AG09319 (cell line): ENCODE results near the gene APLF.

Source experiments
- DNase-seq: peaks from one replicate; pipeline ENCODE4 v3.0.0-alpha.2; 2010; ENCODE audit warnings: low read depth; ENCODE audit errors: extremely low read depth
- TF ChIP-seq, protein P1 (sequence below): IDR thresholded peaks from 2 replicates; pipeline ENCODE4 v1.5.1; 2011; ENCODE audit warnings: low read depth, mild to moderate bottlenecking, inconsistent platforms, low read length, moderate library complexity

APLF gene

DNA sequence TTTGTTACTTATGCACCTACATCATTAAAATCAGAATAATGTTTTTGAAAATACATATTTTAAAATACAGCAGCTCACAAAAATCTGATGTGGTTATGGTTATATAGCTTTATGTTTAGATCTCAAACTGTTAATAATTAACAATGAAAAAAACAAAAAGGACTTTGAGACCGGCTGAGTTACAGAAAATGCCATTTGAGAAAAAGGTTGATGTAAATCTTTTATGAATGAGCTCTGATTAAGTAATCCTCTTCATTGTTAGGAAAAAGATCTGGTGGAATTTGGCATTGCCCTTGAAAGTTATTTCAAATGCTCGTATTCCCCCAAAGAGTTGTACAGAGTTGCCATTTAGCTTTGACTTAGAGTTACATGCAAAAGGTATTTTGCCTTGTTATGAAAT is 93.2 kb downstream of the APLF start:
- DNase-seq: no peak
- TF ChIP-seq, protein P1, sequence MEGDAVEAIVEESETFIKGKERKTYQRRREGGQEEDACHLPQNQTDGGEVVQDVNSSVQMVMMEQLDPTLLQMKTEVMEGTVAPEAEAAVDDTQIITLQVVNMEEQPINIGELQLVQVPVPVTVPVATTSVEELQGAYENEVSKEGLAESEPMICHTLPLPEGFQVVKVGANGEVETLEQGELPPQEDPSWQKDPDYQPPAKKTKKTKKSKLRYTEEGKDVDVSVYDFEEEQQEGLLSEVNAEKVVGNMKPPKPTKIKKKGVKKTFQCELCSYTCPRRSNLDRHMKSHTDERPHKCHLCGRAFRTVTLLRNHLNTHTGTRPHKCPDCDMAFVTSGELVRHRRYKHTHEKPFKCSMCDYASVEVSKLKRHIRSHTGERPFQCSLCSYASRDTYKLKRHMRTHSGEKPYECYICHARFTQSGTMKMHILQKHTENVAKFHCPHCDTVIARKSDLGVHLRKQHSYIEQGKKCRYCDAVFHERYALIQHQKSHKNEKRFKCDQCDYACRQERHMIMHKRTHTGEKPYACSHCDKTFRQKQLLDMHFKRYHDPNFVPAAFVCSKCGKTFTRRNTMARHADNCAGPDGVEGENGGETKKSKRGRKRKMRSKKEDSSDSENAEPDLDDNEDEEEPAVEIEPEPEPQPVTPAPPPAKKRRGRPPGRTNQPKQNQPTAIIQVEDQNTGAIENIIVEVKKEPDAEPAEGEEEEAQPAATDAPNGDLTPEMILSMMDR: no peak

DNA sequence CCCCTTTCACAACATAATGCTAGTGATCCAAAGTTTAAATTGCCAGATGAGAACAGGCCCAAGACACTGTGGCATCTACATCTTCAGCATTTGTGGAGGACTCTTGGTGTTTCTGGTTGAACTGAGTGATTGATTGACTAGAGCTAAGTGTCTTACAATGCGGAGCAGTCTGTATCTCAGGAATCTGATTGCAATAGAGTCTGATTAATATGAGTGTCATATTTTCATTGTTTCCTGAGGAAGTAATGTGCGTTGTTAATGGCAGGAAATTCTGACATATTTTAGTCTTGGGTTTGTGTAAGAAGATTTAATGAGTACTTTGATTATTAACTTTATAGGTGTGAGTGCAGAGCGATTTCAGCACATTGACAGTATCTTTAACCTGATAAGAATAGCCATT is 94.0 kb downstream of the APLF start:
- TF ChIP-seq, protein P1: no peak
- no peak for DNase-seq

DNA sequence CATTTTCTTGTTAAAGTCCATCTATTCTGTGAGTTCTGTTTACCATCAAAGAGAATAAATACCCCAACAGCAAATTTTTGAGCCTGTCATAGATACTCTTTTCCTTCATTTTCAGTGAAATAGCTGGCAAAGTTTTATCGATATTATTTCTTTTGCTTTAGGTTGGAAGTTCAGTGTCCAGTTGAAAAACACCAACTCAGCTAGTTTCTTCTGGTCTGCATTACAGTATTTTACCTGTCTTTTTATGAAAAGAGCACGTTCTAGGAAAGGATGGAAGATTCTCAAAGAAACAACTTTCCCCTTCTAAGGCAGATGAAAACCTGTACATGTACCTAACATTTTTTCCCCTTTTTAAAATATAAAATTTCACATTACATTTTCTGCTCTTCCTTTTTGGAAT is 95.5 kb downstream of the APLF start:
- TF ChIP-seq, protein P1: no peak
- no peak for DNase-seq

DNA sequence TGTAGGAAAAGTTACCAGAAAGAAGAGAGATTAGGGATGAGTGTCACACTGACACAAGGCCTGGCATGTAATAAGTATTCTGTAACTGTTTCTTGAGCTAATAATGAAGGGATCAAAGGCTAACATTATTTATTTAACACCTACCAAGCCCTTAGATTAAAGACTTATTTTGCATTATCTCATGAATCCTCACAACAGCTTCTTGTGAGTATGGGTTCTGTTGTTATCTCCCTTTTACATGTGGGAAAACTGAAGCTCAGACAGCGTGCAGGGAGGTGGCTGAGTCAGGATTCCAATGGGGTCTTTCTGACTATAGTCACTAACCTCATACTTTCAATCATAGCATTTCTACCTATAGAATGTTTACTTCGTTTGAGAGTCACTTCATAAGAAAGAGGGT is 97.0 kb downstream of the APLF start:
- TF ChIP-seq, protein P1: no peak
- DNase-seq: no peak

DNA sequence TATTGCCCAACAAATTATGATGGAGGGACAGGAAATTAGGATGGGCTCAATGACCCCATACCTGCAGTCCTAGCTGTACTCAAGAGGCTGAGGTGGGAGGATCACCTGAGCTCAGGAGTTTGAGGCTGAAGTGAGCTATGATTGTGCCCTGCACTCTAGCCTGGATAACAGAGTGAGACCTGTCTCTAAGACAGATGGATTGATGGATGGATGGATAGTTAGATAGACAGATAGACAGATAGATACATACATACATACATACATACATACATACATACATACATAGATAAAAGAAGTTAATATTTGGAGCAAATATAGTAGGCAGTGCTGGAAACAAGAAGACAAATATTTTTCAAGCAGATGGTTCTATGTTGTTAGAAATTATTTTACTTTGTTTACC is 97.9 kb downstream of the APLF start:
- no peak for DNase-seq
- TF ChIP-seq, protein P1: no peak

DNA sequence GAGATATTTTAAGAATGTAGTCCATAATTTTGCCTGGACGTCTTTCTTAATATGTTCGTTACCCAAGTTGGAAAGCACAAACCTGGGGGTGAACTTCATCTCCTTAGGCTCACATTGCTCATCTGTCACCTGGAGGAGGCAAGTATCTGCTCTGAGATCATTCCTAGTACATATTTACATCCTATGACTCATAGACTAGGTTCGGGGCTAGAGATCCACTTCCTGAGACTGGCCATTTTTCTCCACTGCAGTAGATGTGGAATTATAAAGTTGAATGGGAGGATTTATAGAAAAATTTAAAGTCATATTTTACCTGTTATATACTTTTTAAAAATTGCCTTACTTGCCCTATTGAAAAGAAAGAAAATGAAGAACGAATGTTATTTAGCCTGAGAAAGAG is 98.5 kb downstream of the APLF start:
- no peak for DNase-seq
- TF ChIP-seq, protein P1: no peak

DNA sequence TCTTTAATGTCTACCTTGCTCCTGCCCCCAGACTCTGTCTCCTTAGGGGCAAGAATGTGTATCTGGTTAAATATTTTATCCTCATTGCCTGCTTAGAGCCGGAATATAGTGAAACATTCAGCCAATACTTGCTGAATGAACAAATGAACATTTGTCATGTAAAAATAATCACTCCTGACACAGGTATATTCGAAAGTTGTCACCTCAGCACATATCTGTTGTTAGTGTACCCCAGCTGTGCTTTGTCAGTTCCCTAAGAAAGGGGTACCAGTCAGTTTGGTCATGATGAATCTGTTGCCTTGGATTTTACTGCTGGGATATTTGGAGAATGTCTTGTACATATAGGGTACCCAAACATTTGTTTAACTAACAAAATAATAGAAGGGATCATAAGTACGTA is 99.0 kb downstream of the APLF start:
- TF ChIP-seq, protein P1: no peak
- DNase-seq: no peak
